DND-41 (cell line): ENCODE data around the gene RNASE12.

ENCODE experiments used
- ATAC-seq: fragments of 200-7000 bp; cut with Tn5 transposase; 3 replicates; pipeline ENCODE4 v1.9.1; 2021; ENCODE audit warnings: low read depth; ENCODE audit not compliant: insufficient read depth
- DNase-seq: peaks from one replicate; pipeline ENCODE4 v3.0.0-alpha.2; 2020
- H2AFZ ChIP-seq: 2 replicates; pipeline ENCODE4 v1.6.0; 2012; ENCODE audit warnings: low read depth, low read length
- H3K27ac ChIP-seq: 2 replicates; pipeline ENCODE4 v1.5.1; 2012; ENCODE audit warnings: low read length, inconsistent platforms
- H3K27me3 ChIP-seq: fragments of 200-600 bp; sonication (generic); 2 replicates; pipeline ENCODE4 v1.6.0; 2012; ENCODE audit warnings: low read length, mild to moderate bottlenecking, inconsistent platforms; ENCODE audit not compliant: insufficient read depth, poor library complexity
- H3K36me3 ChIP-seq: 2 replicates; pipeline ENCODE4 v1.5.1; 2012; ENCODE audit warnings: low read length, inconsistent platforms; ENCODE audit not compliant: insufficient read depth
- H3K4me1 ChIP-seq: 2 replicates; pipeline ENCODE4 v1.5.1; 2012; ENCODE audit warnings: mild to moderate bottlenecking, low read length; ENCODE audit not compliant: insufficient read depth
- H3K4me2 ChIP-seq: 2 replicates; pipeline ENCODE4 v1.6.0; 2012; ENCODE audit warnings: mild to moderate bottlenecking, moderate library complexity, low read length, inconsistent platforms; ENCODE audit not compliant: insufficient read depth
- H3K4me3 ChIP-seq, 2 experiments: fragments of 200-600 bp in 1 of 2; shearing (Covaris generic) in 1 of 2; 2 replicates each; pipeline ENCODE4 v1.5.1; 2012 to 2016; ENCODE audit warnings: inconsistent platforms in 2 of 2, low read length in 2 of 2, mild to moderate bottlenecking in 2 of 2, low read depth in 1 of 2, moderate library complexity in 1 of 2
- H3K79me2 ChIP-seq: 2 replicates; pipeline ENCODE4 v1.6.0; 2012; ENCODE audit warnings: low read length, inconsistent platforms; ENCODE audit not compliant: insufficient read depth
- H3K9ac ChIP-seq: 2 replicates; pipeline ENCODE4 v1.6.0; 2012; ENCODE audit warnings: low read depth, mild to moderate bottlenecking, inconsistent platforms, low read length, moderate library complexity
- H3K9me3 ChIP-seq: 2 replicates; pipeline ENCODE4 v1.5.1; 2012; ENCODE audit warnings: low read length, moderate library complexity, mild to moderate bottlenecking, inconsistent platforms; ENCODE audit not compliant: insufficient read depth, severe bottlenecking
- H4K20me1 ChIP-seq: 2 replicates; pipeline ENCODE4 v1.6.0; 2012; ENCODE audit warnings: low read length; ENCODE audit not compliant: insufficient read depth
- CTCF ChIP-seq: IDR thresholded peaks from 2 replicates; pipeline ENCODE4 v1.5.1; 2012; ENCODE audit warnings: borderline replicate concordance, low read length, moderate library complexity, mild to moderate bottlenecking; ENCODE audit not compliant: poor library complexity, severe bottlenecking; ENCODE audit errors: extremely low read depth
- EZH2 ChIP-seq: IDR thresholded peaks from 3 replicates; pipeline ENCODE4 v1.6.1; 2012; ENCODE audit warnings: borderline replicate concordance, low read depth, mild to moderate bottlenecking, moderate library complexity, low read length, inconsistent platforms; ENCODE audit not compliant: severe bottlenecking

The RNASE12 gene

GRCh38 chr14:20628063-20628854 is 37.1 kb upstream of the RNASE12 start:
- Histone ChIP-seq H2AFZ (no peak overlapping the region), H3K36me3 (no peaks in the 10 kb centered on the region), H3K9ac (no peak overlapping the region), H4K20me1 (no peaks in the 10 kb centered on the region), H3K79me2 (no peaks in the 10 kb centered on the region), H3K27me3 (peaks cover 10% of the 10 kb centered on the region), H3K27ac (no peak overlapping the region), H3K4me3 (no peak overlapping the region), H3K4me2 (no peak overlapping the region), H3K4me1 (no peaks in the 10 kb centered on the region), H3K9me3 (no peaks in the 10 kb centered on the region)
- TF ChIP-seq CTCF (no peak), EZH2 (no peak)
- ATAC-seq (no peak), DNase-seq (no peak)

DNA sequence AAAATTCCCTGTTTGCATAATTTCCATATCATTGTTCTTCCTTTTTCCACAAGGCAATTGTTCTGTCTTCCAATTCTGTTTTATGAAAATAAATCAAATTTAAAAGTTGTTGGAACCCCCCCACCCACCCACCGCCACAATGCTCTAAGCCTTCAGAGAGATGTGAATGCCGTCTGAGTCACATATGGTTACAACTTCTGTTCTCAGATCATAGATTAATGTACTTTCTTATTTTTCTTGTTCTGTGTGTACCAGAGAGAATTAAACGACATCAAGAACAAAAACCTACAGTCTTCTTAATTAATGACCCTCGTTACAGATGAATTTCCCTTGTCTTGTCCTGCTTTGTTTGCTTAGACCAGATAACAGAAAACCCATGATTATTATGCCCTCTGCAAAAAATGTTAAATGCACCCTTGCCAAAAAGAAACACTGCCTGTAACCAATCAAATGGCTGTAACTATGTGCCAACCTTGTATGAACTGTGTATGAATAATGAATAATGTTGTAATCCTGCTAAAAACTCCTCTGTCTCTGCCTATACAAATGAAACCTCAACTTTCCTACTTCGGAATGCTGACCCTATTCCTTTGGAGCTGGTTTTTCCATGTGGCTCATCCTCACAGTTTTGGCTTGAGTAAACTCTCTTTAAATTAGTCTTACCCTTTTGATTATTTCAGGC is 36.3 kb upstream of the RNASE12 start:
- H3K9ac ChIP-seq = no peak overlapping the region
- H3K27ac ChIP-seq = no peak overlapping the region
- H3K4me1 ChIP-seq = no peaks in the 10 kb centered on the region
- TF ChIP-seq CTCF (no peak), EZH2 (no peak)
- no peak overlapping the region for H3K4me3 ChIP-seq
- H3K79me2 ChIP-seq = no peaks in the 10 kb centered on the region
- H3K9me3 ChIP-seq = no peaks in the 10 kb centered on the region
- H3K27me3 ChIP-seq = peaks cover 10% of the 10 kb centered on the region
- H3K36me3 ChIP-seq = no peaks in the 10 kb centered on the region
- no peak for DNase-seq
- no peak overlapping the region for H3K4me2 ChIP-seq
- no peak overlapping the region for H2AFZ ChIP-seq
- ATAC-seq = no peak
- H4K20me1 ChIP-seq = no peaks in the 10 kb centered on the region

DNA sequence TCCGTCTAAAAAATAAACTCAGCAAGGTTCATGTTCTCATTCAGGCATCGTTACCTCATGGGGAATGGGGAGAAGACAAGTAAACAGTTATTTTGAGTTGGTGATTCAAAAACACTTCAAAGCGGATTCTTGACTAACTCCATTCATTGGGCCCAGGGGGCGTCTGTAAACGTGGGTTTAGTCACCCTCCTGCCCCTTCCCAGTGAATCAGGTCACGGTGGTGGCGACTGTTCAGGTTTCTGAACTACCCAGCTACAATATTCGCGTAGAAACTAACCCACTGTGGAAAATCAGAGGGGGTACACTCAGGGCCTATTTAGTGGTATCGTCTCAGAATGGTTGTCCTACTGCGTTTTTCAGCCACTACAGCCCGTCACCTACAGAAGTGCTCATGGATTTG is 35.1 kb upstream of the RNASE12 start:
- no peaks in the 10 kb centered on the region for H4K20me1 ChIP-seq
- no peaks in the 10 kb centered on the region for H3K4me1 ChIP-seq
- no peak for DNase-seq
- H3K4me2 ChIP-seq = no peak overlapping the region
- TF ChIP-seq EZH2 (no peak), CTCF (no peak)
- H2AFZ ChIP-seq = no peak overlapping the region
- ATAC-seq = no peak
- H3K9me3 ChIP-seq = no peaks in the 10 kb centered on the region
- no peaks in the 10 kb centered on the region for H3K79me2 ChIP-seq
- no peak overlapping the region for H3K4me3 ChIP-seq
- H3K36me3 ChIP-seq = no peaks in the 10 kb centered on the region
- peaks cover 10% of the 10 kb centered on the region for H3K27me3 ChIP-seq
- H3K27ac ChIP-seq = no peak overlapping the region
- no peak overlapping the region for H3K9ac ChIP-seq
